GM23338 (cell line): ENCODE measurements around the gene EPHB1. TPM values are rescaled to one million over a fixed set of nuclear protein-coding genes. Genes with fewer than 3 reads are reported as not detected.

Source experiments
- ATAC-seq: fragments of 200-7000 bp; cut with Tn5 transposase; 3 replicates; pipeline ENCODE4 v1.9.1; 2020
- DNase-seq: peaks from one replicate; pipeline ENCODE4 v3.0.0-alpha.2; 2015; ENCODE audit warnings: low spot score
- H2AFZ ChIP-seq: fragments of 200-600 bp; sonication (generic); 2 replicates; pipeline ENCODE4 v1.8.0; 2016; ENCODE audit warnings: antibody characterized with exemption, mild to moderate bottlenecking, moderate library complexity
- H3F3A ChIP-seq: fragments of 200-600 bp; sonication (generic); replicated peaks from 2 replicates; pipeline ENCODE4 v1.8.0; 2017; ENCODE audit warnings: antibody characterized with exemption, mixed run types, low read depth
- H3K27ac ChIP-seq: fragments of 200-600 bp; sonication (generic); 2 replicates; pipeline ENCODE4 v1.6.1; 2016; ENCODE audit warnings: low read depth
- H3K27me3 ChIP-seq: fragments of 200-600 bp; sonication (generic); 2 replicates; pipeline ENCODE4 v1.8.0; 2016; ENCODE audit warnings: mild to moderate bottlenecking, mixed run types, moderate library complexity; ENCODE audit not compliant: insufficient read depth
- H3K36me3 ChIP-seq: fragments of 200-600 bp; sonication (generic); 2 replicates; pipeline ENCODE4 v1.8.0; 2016; ENCODE audit warnings: mild to moderate bottlenecking; ENCODE audit not compliant: insufficient read depth
- H3K4me1 ChIP-seq: fragments of 200-600 bp; sonication (generic); 2 replicates; pipeline ENCODE4 v1.8.0; 2016; ENCODE audit warnings: mild to moderate bottlenecking, moderate library complexity; ENCODE audit not compliant: insufficient read depth
- H3K4me2 ChIP-seq: fragments of 200-600 bp; sonication (generic); 2 replicates; pipeline ENCODE4 v1.7.1; 2017; ENCODE audit warnings: mixed run types
- H3K4me3 ChIP-seq: fragments of 200-600 bp; sonication (generic); 2 replicates; pipeline ENCODE4 v1.6.1; 2016; ENCODE audit warnings: mixed run types
- H3K79me2 ChIP-seq: fragments of 200-600 bp; sonication (generic); replicated peaks from 2 replicates; pipeline ENCODE4 v1.8.0; 2017; ENCODE audit warnings: mild to moderate bottlenecking; ENCODE audit not compliant: insufficient read depth
- H3K9me2 ChIP-seq: fragments of 200-600 bp; sonication (generic); 2 replicates; pipeline ENCODE4 v1.8.0; 2017; ENCODE audit not compliant: insufficient read depth
- H4K20me1 ChIP-seq: fragments of 200-600 bp; sonication (generic); replicated peaks from 2 replicates; pipeline ENCODE4 v1.8.0; 2017; ENCODE audit warnings: mild to moderate bottlenecking; ENCODE audit not compliant: insufficient read depth
- H3K27ac Mint-ChIP-seq: 2 replicates; pipeline ENCODE4 v1.8.0; 2020; ENCODE audit warnings: inconsistent platforms, mild to moderate bottlenecking, moderate library complexity, mixed read lengths
- H3K27me3 Mint-ChIP-seq: 3 replicates; pipeline ENCODE4 v1.8.0; 2022; ENCODE audit warnings: low read depth, mild to moderate bottlenecking, moderate library complexity, mixed read lengths, inconsistent platforms; ENCODE audit not compliant: insufficient read depth, poor library complexity
- H3K36me3 Mint-ChIP-seq: 3 replicates; pipeline ENCODE4 v1.8.0; 2021; ENCODE audit warnings: low read depth, mild to moderate bottlenecking, inconsistent platforms, moderate library complexity, mixed read lengths
- H3K4me1 Mint-ChIP-seq: 3 replicates; pipeline ENCODE4 v1.8.0; 2020; ENCODE audit warnings: mild to moderate bottlenecking, inconsistent platforms, mixed read lengths
- H3K4me3 Mint-ChIP-seq: 3 replicates; pipeline ENCODE4 v1.8.0; 2021; ENCODE audit warnings: moderate library complexity, mild to moderate bottlenecking, inconsistent platforms, mixed read lengths
- H3K9me3 Mint-ChIP-seq: 3 replicates; pipeline ENCODE4 v1.8.0; 2020; ENCODE audit warnings: moderate library complexity, mild to moderate bottlenecking, inconsistent platforms, mixed read lengths
- CREB1 ChIP-seq: fragments of 250-450 bp; sonication (Bioruptor Pico); IDR thresholded peaks from 2 replicates; pipeline ENCODE4 v1.5.0; 2020; ENCODE audit warnings: low read depth, mild to moderate bottlenecking, moderate library complexity
- EZH2 ChIP-seq: fragments of 200-600 bp; sonication (generic); IDR thresholded peaks from one replicate; pipeline ENCODE4 v1.8.0; 2017; ENCODE audit warnings: antibody characterized with exemption, mild to moderate bottlenecking, low read depth; ENCODE audit not compliant: unreplicated experiment
- EZH2phosphoT487 ChIP-seq: fragments of 200-600 bp; sonication (generic); IDR thresholded peaks from one replicate; pipeline ENCODE4 v1.8.1; 2018; ENCODE audit warnings: antibody characterized with exemption; ENCODE audit not compliant: unreplicated experiment
- JUNB ChIP-seq: IDR thresholded peaks from one replicate; pipeline ENCODE4 v1.6.1; 2016; ENCODE audit warnings: antibody characterized with exemption; ENCODE audit not compliant: unreplicated experiment
- NANOG ChIP-seq: IDR thresholded peaks from 2 replicates; pipeline ENCODE4 v1.6.1; 2016; ENCODE audit warnings: antibody characterized with exemption, borderline replicate concordance
- POLR2AphosphoS5 ChIP-seq: IDR thresholded peaks from 2 replicates; pipeline ENCODE4 v1.6.1; 2016; ENCODE audit warnings: antibody characterized with exemption, low read depth
- STAT1 ChIP-seq: IDR thresholded peaks from one replicate; pipeline ENCODE4 v1.6.1; 2016; ENCODE audit warnings: antibody characterized with exemption; ENCODE audit not compliant: unreplicated experiment
- ZNF114 ChIP-seq: fragments of 250-450 bp; sonication (Bioruptor Pico); IDR thresholded peaks from 2 replicates; pipeline ENCODE4 v1.5.0; 2020; ENCODE audit warnings: mild to moderate bottlenecking, moderate library complexity
- ZNF331 ChIP-seq: fragments of 250-450 bp; sonication (Bioruptor Pico); IDR thresholded peaks from 2 replicates; pipeline ENCODE4 v1.5.0; 2020; ENCODE audit warnings: low read depth, mild to moderate bottlenecking, moderate library complexity
- polyA plus RNA-seq: library from polyadenylated mRNA; unstranded; fragments of >200 nt; fragmentation: Nextera tagmentation; extraction: Ambion mirVana; gene quantifications from 2 replicates; pipeline ENCODE4 v1.2.1, GENCODE V29; 2016
- total RNA-seq: library from RNA; depleted of rRNA; stranded (reverse); fragments of >200 nt; shearing (Covaris generic); gene quantifications from 2 replicates; pipeline ENCODE4 v1.2.3, GENCODE V29; 2014
- TF ChIP-seq, protein P1 (sequence below): IDR thresholded peaks from one replicate; pipeline ENCODE4 v1.6.1; 2018; ENCODE audit warnings: antibody characterized with exemption; ENCODE audit not compliant: unreplicated experiment
- TF ChIP-seq, protein P2 (sequence below): fragments of 250-450 bp; sonication (Bioruptor Pico); IDR thresholded peaks from 2 replicates; pipeline ENCODE4 v1.5.0; 2020; ENCODE audit warnings: mild to moderate bottlenecking, moderate library complexity
- TF ChIP-seq, protein P3 (sequence below), 2 experiments: fragments of 200-600 bp in 1 of 2; sonication (generic) in 1 of 2; conservative IDR thresholded peaks; 2 replicates each; pipeline versions ENCODE4 v1.5.1 to v1.6.1; 2016 to 2017; ENCODE audit warnings: antibody characterized with exemption in 2 of 2, low read depth in 2 of 2, mild to moderate bottlenecking in 2 of 2, moderate library complexity in 1 of 2
- TF ChIP-seq, protein P4 (sequence below): IDR thresholded peaks from 2 replicates; pipeline ENCODE4 v1.6.1; 2016; ENCODE audit warnings: antibody characterized with exemption

EPHB1 gene
- total and polyA plus RNA-seq, 2 experiments from 2014 or later, result 2.7 to 5.2 TPM

DNA sequence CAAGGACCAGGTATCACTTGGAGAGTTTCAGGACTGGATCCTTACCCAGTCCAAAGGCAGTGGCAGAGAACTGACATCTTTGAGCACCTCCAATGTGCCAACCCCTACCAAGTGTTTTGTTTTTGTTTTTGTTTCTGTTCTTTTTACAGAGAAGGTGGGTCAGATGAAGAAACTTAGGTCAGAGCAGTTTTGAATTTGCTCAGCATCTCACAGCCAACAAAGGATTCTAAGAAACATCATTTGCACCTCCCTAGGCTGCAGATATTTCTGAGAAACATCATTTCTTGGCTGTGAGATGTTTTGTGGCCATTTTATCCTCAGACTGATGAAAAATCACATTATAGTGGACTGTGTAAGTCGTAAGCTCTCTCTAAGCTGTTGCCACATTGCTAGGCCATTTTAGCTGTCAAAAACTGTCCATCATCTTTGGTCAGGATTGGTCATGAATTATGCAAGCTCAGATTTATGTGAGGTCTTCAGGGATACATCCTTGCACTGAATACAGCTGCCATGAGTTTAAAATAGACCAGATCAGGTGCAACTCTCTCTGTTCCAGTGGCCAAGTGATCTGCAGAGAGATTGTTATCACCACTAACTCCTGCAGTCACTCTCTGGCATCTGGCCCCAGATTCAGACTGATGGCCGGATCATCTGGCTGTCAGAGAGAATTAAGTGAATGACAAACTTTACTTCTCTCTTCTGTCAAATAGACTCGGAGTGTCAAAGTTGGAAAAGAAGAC, 341.5 kb downstream of the EPHB1 start:
- no peak overlapping the region for H3K4me2 ChIP-seq
- H3K27me3 ChIP-seq, result no peaks in the 10 kb centered on the region
- ATAC-seq, result no peak

More for the DNA sequence above, 341.5 kb downstream of the EPHB1 start:
- no peak for DNase-seq
- H3K4me1 Mint-ChIP-seq, result 0 out of 3 replicates have a peak, but pooled peaks cover 3% of the 10 kb centered on the region
- no peaks in the 10 kb centered on the region for H3K36me3 ChIP-seq
- TF ChIP-seq EZH2 (no peak), JUNB (no peak), NANOG (no peak), CREB1 (CRISPR knock-in tag) (no peak), ZNF331 (CRISPR knock-in tag) (no peak), ZNF114 (CRISPR knock-in tag) (no peak), POLR2AphosphoS5 (no peak), STAT1 (no peak), EZH2phosphoT487 (no peak)
- TF ChIP-seq, protein P1, sequence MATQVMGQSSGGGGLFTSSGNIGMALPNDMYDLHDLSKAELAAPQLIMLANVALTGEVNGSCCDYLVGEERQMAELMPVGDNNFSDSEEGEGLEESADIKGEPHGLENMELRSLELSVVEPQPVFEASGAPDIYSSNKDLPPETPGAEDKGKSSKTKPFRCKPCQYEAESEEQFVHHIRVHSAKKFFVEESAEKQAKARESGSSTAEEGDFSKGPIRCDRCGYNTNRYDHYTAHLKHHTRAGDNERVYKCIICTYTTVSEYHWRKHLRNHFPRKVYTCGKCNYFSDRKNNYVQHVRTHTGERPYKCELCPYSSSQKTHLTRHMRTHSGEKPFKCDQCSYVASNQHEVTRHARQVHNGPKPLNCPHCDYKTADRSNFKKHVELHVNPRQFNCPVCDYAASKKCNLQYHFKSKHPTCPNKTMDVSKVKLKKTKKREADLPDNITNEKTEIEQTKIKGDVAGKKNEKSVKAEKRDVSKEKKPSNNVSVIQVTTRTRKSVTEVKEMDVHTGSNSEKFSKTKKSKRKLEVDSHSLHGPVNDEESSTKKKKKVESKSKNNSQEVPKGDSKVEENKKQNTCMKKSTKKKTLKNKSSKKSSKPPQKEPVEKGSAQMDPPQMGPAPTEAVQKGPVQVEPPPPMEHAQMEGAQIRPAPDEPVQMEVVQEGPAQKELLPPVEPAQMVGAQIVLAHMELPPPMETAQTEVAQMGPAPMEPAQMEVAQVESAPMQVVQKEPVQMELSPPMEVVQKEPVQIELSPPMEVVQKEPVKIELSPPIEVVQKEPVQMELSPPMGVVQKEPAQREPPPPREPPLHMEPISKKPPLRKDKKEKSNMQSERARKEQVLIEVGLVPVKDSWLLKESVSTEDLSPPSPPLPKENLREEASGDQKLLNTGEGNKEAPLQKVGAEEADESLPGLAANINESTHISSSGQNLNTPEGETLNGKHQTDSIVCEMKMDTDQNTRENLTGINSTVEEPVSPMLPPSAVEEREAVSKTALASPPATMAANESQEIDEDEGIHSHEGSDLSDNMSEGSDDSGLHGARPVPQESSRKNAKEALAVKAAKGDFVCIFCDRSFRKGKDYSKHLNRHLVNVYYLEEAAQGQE, result no peak
- TF ChIP-seq, protein P2, sequence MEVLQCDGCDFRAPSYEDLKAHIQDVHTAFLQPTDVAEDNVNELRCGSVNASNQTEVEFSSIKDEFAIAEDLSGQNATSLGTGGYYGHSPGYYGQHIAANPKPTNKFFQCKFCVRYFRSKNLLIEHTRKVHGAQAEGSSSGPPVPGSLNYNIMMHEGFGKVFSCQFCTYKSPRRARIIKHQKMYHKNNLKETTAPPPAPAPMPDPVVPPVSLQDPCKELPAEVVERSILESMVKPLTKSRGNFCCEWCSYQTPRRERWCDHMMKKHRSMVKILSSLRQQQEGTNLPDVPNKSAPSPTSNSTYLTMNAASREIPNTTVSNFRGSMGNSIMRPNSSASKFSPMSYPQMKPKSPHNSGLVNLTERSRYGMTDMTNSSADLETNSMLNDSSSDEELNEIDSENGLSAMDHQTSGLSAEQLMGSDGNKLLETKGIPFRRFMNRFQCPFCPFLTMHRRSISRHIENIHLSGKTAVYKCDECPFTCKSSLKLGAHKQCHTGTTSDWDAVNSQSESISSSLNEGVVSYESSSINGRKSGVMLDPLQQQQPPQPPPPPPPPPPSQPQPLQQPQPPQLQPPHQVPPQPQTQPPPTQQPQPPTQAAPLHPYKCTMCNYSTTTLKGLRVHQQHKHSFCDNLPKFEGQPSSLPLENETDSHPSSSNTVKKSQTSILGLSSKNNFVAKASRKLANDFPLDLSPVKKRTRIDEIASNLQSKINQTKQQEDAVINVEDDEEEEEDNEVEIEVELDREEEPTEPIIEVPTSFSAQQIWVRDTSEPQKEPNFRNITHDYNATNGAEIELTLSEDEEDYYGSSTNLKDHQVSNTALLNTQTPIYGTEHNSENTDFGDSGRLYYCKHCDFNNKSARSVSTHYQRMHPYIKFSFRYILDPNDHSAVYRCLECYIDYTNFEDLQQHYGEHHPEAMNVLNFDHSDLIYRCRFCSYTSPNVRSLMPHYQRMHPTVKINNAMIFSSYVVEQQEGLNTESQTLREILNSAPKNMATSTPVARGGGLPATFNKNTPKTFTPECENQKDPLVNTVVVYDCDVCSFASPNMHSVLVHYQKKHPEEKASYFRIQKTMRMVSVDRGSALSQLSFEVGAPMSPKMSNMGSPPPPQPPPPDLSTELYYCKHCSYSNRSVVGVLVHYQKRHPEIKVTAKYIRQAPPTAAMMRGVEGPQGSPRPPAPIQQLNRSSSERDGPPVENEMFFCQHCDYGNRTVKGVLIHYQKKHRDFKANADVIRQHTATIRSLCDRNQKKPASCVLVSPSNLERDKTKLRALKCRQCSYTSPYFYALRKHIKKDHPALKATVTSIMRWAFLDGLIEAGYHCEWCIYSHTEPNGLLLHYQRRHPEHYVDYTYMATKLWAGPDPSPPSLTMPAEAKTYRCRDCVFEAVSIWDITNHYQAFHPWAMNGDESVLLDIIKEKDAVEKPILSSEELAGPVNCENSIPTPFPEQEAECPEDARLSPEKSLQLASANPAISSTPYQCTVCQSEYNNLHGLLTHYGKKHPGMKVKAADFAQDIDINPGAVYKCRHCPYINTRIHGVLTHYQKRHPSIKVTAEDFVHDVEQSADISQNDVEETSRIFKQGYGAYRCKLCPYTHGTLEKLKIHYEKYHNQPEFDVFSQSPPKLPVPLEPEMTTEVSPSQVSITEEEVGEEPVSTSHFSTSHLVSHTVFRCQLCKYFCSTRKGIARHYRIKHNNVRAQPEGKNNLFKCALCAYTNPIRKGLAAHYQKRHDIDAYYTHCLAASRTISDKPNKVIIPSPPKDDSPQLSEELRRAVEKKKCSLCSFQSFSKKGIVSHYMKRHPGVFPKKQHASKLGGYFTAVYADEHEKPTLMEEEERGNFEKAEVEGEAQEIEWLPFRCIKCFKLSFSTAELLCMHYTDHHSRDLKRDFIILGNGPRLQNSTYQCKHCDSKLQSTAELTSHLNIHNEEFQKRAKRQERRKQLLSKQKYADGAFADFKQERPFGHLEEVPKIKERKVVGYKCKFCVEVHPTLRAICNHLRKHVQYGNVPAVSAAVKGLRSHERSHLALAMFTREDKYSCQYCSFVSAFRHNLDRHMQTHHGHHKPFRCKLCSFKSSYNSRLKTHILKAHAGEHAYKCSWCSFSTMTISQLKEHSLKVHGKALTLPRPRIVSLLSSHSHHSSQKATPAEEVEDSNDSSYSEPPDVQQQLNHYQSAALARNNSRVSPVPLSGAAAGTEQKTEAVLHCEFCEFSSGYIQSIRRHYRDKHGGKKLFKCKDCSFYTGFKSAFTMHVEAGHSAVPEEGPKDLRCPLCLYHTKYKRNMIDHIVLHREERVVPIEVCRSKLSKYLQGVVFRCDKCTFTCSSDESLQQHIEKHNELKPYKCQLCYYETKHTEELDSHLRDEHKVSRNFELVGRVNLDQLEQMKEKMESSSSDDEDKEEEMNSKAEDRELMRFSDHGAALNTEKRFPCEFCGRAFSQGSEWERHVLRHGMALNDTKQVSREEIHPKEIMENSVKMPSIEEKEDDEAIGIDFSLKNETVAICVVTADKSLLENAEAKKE (CRISPR knock-in tag), result no peak
- TF ChIP-seq, protein P3, sequence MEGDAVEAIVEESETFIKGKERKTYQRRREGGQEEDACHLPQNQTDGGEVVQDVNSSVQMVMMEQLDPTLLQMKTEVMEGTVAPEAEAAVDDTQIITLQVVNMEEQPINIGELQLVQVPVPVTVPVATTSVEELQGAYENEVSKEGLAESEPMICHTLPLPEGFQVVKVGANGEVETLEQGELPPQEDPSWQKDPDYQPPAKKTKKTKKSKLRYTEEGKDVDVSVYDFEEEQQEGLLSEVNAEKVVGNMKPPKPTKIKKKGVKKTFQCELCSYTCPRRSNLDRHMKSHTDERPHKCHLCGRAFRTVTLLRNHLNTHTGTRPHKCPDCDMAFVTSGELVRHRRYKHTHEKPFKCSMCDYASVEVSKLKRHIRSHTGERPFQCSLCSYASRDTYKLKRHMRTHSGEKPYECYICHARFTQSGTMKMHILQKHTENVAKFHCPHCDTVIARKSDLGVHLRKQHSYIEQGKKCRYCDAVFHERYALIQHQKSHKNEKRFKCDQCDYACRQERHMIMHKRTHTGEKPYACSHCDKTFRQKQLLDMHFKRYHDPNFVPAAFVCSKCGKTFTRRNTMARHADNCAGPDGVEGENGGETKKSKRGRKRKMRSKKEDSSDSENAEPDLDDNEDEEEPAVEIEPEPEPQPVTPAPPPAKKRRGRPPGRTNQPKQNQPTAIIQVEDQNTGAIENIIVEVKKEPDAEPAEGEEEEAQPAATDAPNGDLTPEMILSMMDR (conservative IDR thresholded peaks at IDR 0.05; ENCODE audit: low read depth in 2 of 2), result no peak
- TF ChIP-seq, protein P4, sequence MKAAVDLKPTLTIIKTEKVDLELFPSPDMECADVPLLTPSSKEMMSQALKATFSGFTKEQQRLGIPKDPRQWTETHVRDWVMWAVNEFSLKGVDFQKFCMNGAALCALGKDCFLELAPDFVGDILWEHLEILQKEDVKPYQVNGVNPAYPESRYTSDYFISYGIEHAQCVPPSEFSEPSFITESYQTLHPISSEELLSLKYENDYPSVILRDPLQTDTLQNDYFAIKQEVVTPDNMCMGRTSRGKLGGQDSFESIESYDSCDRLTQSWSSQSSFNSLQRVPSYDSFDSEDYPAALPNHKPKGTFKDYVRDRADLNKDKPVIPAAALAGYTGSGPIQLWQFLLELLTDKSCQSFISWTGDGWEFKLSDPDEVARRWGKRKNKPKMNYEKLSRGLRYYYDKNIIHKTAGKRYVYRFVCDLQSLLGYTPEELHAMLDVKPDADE, result no peak
- H3K27ac Mint-ChIP-seq, result no peak overlapping the region
- no peak overlapping the region for H3K27ac ChIP-seq
- H3K27me3 Mint-ChIP-seq, result no peaks in the 10 kb centered on the region
- no peaks in the 10 kb centered on the region for H3K9me3 Mint-ChIP-seq
- H3K4me1 ChIP-seq, result no peaks in the 10 kb centered on the region
- H2AFZ ChIP-seq, result no peak overlapping the region
- no peaks in the 10 kb centered on the region for H3K79me2 ChIP-seq
- no peaks in the 10 kb centered on the region for H3F3A ChIP-seq
- H3K4me3 Mint-ChIP-seq, result no peak overlapping the region
- H3K4me3 ChIP-seq, result no peak overlapping the region
- no peaks in the 10 kb centered on the region for H3K36me3 Mint-ChIP-seq
- H4K20me1 ChIP-seq, result no peaks in the 10 kb centered on the region
- H3K9me2 ChIP-seq, result peaks cover 5% of the 10 kb centered on the region; the same call in 1 of the 2 replicates
